ES-I3 (cell line): ENCODE results near the gene DSCAML1.

Experiments used
- H3K36me3 ChIP-seq: 2 replicates; pipeline ENCODE4 v1.6.1; 2013; ENCODE audit warnings: mild to moderate bottlenecking, low read length, control low read depth, moderate library complexity; ENCODE audit not compliant: insufficient read depth
- H3K4me1 ChIP-seq: 2 replicates; pipeline ENCODE4 v1.6.1; 2013; ENCODE audit warnings: mild to moderate bottlenecking, control low read depth, low read length; ENCODE audit not compliant: insufficient read depth
- H3K9ac ChIP-seq: 2 replicates; pipeline ENCODE4 v1.6.1; 2013; ENCODE audit warnings: low read depth, mild to moderate bottlenecking, low read length, moderate library complexity
- H3K9me3 ChIP-seq: 2 replicates; pipeline ENCODE4 v1.6.1; 2013; ENCODE audit warnings: mild to moderate bottlenecking, low read length, moderate library complexity; ENCODE audit not compliant: control insufficient read depth, insufficient read depth

The DSCAML1 gene

DNA sequence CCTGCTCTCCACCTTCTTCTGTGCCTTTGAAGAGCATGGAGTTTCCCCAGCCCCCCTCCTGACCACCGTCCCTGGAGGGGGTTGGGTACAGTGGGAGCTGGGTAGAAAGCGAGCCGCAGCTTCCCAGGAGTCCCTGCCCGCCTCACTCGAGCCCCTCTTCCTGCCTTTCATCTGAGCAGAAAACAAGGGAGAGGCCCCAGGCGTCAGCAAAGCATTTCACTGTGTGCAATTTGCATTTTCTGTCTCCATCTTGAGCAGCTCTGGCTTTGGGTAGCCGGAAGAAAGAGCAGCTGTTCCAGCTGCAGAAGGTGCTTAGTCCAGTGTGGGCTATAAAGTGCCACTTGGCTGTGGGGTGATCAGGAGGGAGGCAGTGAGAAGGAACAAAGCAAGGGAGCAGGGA, 239.7 kb downstream of the DSCAML1 start:
- peaks cover 9% of the 10 kb centered on the region for H3K4me1 ChIP-seq

GRCh38 chr11:117554601-117555333, 242.2 kb downstream of the DSCAML1 start:
- Histone ChIP-seq H3K9ac (no peak overlapping the region), H3K36me3 (no peaks in the 10 kb centered on the region), H3K4me1 (peaks cover 9% of the 10 kb centered on the region), H3K9me3 (no peaks in the 10 kb centered on the region)

More for the DNA sequence above, 239.7 kb downstream of the DSCAML1 start:
- H3K9me3 ChIP-seq: no peaks in the 10 kb centered on the region
- no peaks in the 10 kb centered on the region for H3K36me3 ChIP-seq
- no peak overlapping the region for H3K9ac ChIP-seq

GRCh38 chr11:117552626-117553025, 244.4 kb downstream of the DSCAML1 start:
- Histone ChIP-seq H3K4me1 (peaks cover 1% of the 10 kb centered on the region; the same call in 1 of the 2 replicates), H3K9me3 (no peaks in the 10 kb centered on the region), H3K9ac (no peak overlapping the region)

DNA sequence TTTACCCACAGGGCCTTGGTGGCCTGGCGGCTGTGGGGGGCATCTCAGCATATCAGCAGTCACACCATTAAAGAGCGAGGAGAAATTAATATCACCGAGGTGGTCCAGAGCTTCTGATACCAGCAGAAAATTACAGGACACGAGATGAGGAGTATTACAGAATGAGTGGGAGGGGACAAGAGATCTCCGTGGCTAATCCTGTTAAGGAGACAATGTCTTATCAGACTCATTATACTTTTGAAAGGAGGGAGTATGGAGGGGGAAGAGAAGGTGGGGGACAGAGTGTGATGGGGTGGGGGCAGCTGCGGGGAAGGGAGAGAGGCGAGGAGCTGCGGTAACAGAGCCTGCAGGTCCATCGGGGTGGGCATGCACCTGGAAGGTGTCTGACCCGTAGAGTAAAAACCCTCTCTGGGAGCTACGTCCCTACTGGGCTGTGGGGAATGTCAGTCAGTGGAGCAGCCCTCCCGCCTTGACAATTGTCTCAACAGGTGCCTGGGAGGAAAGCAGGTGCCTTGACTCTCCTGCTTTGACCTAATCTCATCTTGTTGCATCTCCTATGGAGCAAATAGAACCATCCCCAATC, 245.2 kb downstream of the DSCAML1 start:
- H3K36me3 ChIP-seq: no peaks in the 10 kb centered on the region
- H3K4me1 ChIP-seq: peaks cover 9% of the 10 kb centered on the region
- no peak overlapping the region for H3K9ac ChIP-seq

More at GRCh38 chr11:117552626-117553025, 244.4 kb downstream of the DSCAML1 start:
- H3K36me3 ChIP-seq: no peaks in the 10 kb centered on the region

GRCh38 chr11:117550466-117550865, 246.6 kb downstream of the DSCAML1 start:
- Histone ChIP-seq H3K9me3 (no peaks in the 10 kb centered on the region), H3K36me3 (no peaks in the 10 kb centered on the region), H3K4me1 (peaks cover 15% of the 10 kb centered on the region), H3K9ac (no peak overlapping the region)

More for the DNA sequence above, 245.2 kb downstream of the DSCAML1 start:
- H3K9me3 ChIP-seq: no peaks in the 10 kb centered on the region

DNA sequence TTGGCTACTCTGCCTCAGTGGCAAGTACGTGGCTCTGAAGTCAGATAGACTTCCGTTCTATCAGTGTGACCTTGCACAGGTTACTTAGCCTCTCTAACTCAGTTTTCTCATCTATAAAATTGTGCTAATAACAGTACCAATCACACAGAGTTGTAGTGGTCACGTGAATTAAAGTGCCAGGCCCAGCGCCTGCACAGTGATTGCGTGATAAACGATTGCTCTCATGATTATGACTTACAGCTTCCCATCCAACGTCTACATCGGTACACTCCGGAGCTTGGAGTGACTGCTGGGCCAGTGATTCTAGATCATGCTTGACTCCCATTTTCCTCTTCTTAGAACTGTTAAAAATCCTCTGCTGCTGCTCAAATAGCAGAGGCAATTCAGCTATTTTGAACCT, 247.6 kb downstream of the DSCAML1 start:
- Histone ChIP-seq H3K36me3 (no peaks in the 10 kb centered on the region), H3K9ac (no peak overlapping the region), H3K9me3 (no peaks in the 10 kb centered on the region), H3K4me1 (peaks cover 15% of the 10 kb centered on the region)

DNA sequence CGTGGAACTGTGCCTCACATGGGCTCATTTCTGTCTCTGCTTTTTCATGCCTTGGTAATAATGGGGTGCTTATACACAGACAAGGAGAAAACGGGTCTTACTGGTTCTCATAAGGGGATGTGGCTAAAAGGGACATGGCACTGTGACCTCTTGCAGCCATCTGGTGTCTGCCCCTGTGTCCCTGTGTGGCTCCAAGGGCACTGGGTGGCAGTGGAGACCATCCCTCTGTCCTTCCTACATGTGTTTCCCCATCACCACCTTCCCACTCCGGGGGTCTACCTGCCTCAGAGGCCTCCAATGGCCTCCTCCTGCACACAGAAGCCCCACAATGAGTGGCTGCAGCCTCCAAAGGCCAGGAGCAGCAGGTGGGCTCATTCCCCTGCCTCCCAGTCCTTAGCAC, 248.1 kb downstream of the DSCAML1 start:
- H3K9me3 ChIP-seq: no peaks in the 10 kb centered on the region
- H3K4me1 ChIP-seq: peaks cover 18% of the 10 kb centered on the region
- no peak overlapping the region for H3K9ac ChIP-seq
- H3K36me3 ChIP-seq: no peaks in the 10 kb centered on the region

GRCh38 chr11:117547946-117548345, 249.1 kb downstream of the DSCAML1 start:
- Histone ChIP-seq H3K4me1 (peaks cover 19% of the 10 kb centered on the region), H3K36me3 (no peaks in the 10 kb centered on the region), H3K9ac (no peak overlapping the region), H3K9me3 (no peaks in the 10 kb centered on the region)

DNA sequence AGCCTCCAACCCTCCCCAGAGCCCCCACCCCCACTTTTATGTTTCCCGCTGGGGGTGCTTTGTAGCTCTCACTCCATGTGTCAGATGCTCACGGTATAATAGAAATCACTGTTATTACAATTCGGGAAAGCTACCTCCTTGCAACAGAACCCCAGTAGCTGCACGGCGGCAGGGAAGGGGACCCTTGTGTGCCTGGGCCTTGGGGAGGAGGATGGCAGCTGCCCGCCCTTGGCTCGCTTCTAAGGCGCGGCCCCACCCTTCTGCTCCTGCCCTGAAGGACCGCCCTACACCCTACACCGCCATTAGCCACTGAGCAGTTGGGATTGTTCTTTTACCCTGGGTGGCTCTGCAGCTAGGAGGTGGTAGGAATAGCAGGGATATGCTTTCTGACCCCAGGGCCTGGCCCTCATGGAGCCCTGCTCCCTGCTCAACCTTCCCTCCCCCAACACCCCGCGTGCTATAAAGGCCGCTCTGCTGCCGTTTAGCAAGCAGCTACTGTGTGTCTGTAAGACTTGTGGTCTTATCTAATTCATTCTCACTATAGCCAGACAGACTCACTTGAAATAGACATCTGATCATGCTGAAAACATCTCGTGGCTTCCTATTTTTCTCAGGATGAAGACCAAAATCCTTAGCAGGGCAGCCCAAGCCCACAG, 249.7 kb downstream of the DSCAML1 start:
- Histone ChIP-seq H3K9ac (no peak overlapping the region), H3K4me1 (peaks cover 19% of the 10 kb centered on the region), H3K9me3 (no peaks in the 10 kb centered on the region), H3K36me3 (no peaks in the 10 kb centered on the region)

DNA sequence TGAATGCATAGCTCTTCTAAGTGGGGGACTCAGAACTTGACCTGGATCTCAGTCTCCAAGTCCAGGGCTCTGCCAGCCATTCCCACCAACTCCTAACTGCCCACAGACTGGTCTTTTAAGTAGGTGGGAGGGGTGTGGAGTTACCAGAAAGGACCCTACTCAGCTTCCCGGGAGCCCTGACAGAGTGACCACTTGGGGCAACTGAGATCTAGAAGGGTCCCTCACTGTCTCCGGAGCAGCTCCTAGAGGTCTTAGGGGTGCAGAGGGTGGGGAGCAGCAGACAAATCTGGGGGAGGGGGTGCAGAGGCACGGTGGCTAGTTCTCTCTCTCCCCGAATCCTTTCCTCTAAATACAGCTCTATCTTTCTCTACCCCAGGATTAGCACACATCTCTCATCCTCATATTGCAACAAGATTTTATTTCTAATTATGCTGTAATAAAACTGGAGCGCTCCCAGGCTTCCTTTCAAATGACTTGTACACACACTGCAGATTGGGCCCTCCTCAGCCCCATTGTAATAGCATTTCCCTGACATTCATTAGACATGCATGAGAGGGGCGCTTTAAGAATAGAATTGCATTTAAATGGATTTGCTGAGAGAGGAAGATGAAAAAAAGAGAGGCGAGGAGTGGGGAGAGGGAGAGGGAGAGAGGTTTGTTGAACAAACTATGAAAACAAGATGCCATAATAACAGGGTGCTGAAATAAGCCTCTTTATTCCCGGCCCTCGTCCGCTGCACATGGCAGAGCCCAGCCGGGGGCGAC, 250.4 kb downstream of the DSCAML1 start:
- no peak overlapping the region for H3K9ac ChIP-seq
- peaks cover 19% of the 10 kb centered on the region for H3K4me1 ChIP-seq
- no peaks in the 10 kb centered on the region for H3K9me3 ChIP-seq
- no peaks in the 10 kb centered on the region for H3K36me3 ChIP-seq

- Histone ChIP-seq H3K9ac (no peak overlapping the region), H3K9me3 (no peaks in the 10 kb centered on the region), H3K36me3 (no peaks in the 10 kb centered on the region), H3K4me1 (peaks cover 19% of the 10 kb centered on the region)
These were observed 251.3 kb downstream of the DSCAML1 start for GRCh38 chr11:117545706-117546105.

GRCh38 chr11:117544130-117544800, 252.8 kb downstream of the DSCAML1 start:
- Histone ChIP-seq H3K36me3 (no peaks in the 10 kb centered on the region), H3K9me3 (no peaks in the 10 kb centered on the region), H3K9ac (no peak overlapping the region), H3K4me1 (peaks cover 19% of the 10 kb centered on the region)

- Histone ChIP-seq H3K9me3 (no peaks in the 10 kb centered on the region), H3K36me3 (no peaks in the 10 kb centered on the region), H3K4me1 (0 out of 2 replicates have a peak, but pooled peaks cover 4% of the 10 kb centered on the region), H3K9ac (no peak overlapping the region)
These were observed 255.8 kb downstream of the DSCAML1 start for GRCh38 chr11:117541211-117541610.
